ENCODE results near the gene TREML2. TPM values are rescaled to one million over a fixed set of nuclear protein-coding genes. Genes with fewer than 3 reads are reported as not detected.
A peak's percentile ranks its signal among the peaks of the same experiment; 100 is the strongest.
"Not testable (repeated sequence)": the region's sequence is repeated elsewhere in the genome, so short reads cannot be mapped to it uniquely, and the experiment has no call there.

The TREML2 gene
- total RNA-seq, 2 experiments from 2014 or later: 1.9 to 2.7 TPM

GRCh38 chr6:41199552-41200246 is 1.2 kb downstream of the TREML2 start:
- CTCF ChIA-PET: interaction anchor here (0.8 to 2.3 kb wide), 8 partner anchors 8 to 100 kb away, joined by 3 to 8 read pairs (median 6); no protein-coding TSS in a partner anchor
- no peaks in the 10 kb centered on the region for H3K9me3 Mint-ChIP-seq (ENCODE audit: low read depth)
- H3K27ac Mint-ChIP-seq: peak overlapping the region; percentile 96
- peak overlapping the region; percentile 43 for H3K4me3 Mint-ChIP-seq
- peaks cover 5% of the 10 kb centered on the region for H3K36me3 Mint-ChIP-seq
- H3K4me1 Mint-ChIP-seq: peaks cover 43% of the 10 kb centered on the region
- peak; percentile 70 for DNase-seq
- ATAC-seq: peak; percentile 64
- H3K27me3 Mint-ChIP-seq: no peaks in the 10 kb centered on the region

DNA sequence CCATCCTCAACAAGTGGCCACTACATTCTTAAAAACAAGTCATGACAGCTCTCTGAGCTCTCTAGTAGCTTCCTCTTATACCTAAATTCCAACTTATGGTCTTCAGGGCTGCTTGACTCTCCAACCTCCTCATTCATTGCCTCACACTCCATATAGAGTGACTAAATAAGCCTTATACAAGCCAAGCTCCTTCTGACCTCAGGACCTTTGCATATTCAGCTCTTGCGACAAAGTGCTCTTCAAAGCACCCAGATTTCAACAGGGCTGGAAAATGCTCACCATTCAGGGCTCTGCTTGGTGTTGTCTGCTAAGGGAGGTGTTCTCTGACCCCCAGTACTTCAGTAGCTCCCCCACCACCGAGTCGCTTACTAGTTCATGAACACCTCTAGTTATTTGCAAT is 3.7 kb downstream of the TREML2 start:
- no peaks in the 10 kb centered on the region for H3K9me3 Mint-ChIP-seq (ENCODE audit: low read depth)
- H3K4me3 Mint-ChIP-seq: no peak overlapping the region
- CTCF ChIA-PET: interaction anchor here (0.8 to 3.6 kb wide), 4 partner anchors 15 to 137 kb away, joined by 3 to 17 read pairs (median 3); partner anchors contain the start of genes NFYA and OARD1
- H3K36me3 Mint-ChIP-seq: peaks cover 3% of the 10 kb centered on the region
- H3K27ac Mint-ChIP-seq: no peak overlapping the region
- ATAC-seq: no peak
- no peaks in the 10 kb centered on the region for H3K27me3 Mint-ChIP-seq
- no peak for DNase-seq
- peaks cover 37% of the 10 kb centered on the region for H3K4me1 Mint-ChIP-seq

- H3K36me3 Mint-ChIP-seq: peaks cover 10% of the 10 kb centered on the region
- H3K27ac Mint-ChIP-seq: no peak overlapping the region
- CTCF ChIA-PET: interaction anchor here (3.6 kb wide), 1 partner anchor 12 kb away, joined by 17 read pairs; no protein-coding TSS in a partner anchor
- DNase-seq: no peak
- no peak for ATAC-seq
- peaks cover 6% of the 10 kb centered on the region for H3K9me3 Mint-ChIP-seq (ENCODE audit: low read depth)
- H3K4me3 Mint-ChIP-seq: no peak overlapping the region
- no peaks in the 10 kb centered on the region for H3K27me3 Mint-ChIP-seq
- peaks cover 8% of the 10 kb centered on the region for H3K4me1 Mint-ChIP-seq
Measured at GRCh38 chr6:41194386-41194785, 6.6 kb downstream of the TREML2 start.

DNA sequence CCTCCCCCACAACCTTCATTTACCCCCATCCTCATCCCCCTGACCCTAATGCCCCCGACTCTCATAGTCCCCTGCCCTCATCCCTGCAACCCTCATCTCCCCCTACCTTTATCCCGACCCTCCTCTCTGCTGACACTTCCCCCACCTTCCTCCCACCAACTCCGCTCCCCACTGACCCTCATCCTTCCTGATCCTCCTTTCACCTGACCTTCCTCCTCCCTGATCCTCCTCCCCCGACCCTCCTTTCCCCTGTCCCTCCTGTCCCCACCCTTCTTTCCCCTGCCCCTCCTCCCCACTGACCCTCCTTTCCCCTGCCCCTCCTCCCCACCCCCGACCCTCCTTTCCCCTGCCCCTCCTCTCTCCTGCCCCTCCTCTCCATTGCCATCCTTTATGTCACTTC is 7.1 kb downstream of the TREML2 start:
- CTCF ChIA-PET: no interaction called here
- DNase-seq: no peak
- H3K4me3 Mint-ChIP-seq: no peak overlapping the region
- H3K4me1 Mint-ChIP-seq: peaks cover 4% of the 10 kb centered on the region
- H3K9me3 Mint-ChIP-seq (ENCODE audit: low read depth): peaks cover 9% of the 10 kb centered on the region
- H3K27me3 Mint-ChIP-seq: no peaks in the 10 kb centered on the region
- no peak for ATAC-seq
- no peak overlapping the region for H3K27ac Mint-ChIP-seq
- peaks cover 12% of the 10 kb centered on the region for H3K36me3 Mint-ChIP-seq

DNA sequence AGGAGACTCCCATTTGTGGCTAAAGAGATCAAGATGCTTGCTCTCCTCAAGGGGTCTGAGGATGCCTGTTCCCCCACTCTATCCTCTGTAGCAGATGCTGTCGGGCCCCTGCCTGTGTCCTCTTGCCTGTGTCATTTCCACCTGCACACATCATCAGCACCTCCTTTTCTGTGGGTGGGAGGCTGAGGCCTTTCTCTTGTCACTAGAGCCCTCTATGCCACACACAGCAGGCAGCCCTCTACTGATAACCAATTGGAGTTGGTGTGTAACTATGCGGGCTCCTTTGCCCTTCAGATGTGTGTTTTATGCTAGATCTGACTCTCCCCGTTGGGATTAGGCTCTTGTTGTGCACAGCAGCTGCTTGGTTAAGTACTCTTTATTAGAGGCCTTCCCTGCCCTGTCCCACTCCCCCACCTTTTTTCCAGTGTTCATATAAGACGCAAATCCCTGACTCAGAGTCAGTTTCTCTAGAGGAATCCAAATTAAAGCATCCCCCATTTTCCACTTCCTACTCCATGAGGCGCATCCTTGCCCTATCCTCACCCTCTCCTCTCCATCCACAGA is 7.7 kb downstream of the TREML2 start:
- no peaks in the 10 kb centered on the region for H3K27me3 Mint-ChIP-seq
- H3K9me3 Mint-ChIP-seq (ENCODE audit: low read depth): peaks cover 9% of the 10 kb centered on the region
- no peak overlapping the region for H3K27ac Mint-ChIP-seq
- ATAC-seq: peak; percentile 20
- DNase-seq: no peak
- peaks cover 12% of the 10 kb centered on the region for H3K36me3 Mint-ChIP-seq
- H3K4me1 Mint-ChIP-seq: peaks cover 6% of the 10 kb centered on the region
- CTCF ChIA-PET: no interaction called here
- no peak overlapping the region for H3K4me3 Mint-ChIP-seq

DNA sequence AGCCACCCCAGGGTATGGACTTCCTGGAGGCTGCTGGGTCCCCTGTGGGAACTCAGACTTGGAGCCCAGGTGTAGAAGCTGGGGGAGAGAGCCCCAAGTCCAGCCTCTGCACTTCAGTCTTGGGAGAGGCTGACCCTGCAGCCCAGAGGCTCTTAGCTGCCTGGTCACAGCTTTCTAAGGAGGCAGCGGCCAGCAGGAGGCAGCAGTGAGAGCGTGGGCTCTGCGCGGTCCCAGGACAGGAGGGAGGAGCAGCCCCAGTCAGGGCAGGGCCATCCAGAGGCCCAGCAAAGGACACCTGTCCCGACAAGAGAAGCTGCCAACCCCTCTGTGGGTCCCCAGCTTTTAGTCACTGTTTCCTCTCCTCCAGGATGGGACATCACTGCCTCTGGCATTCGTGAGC is 9.4 kb downstream of the TREML2 start:
- Mint-ChIP-seq H3K9me3 (ENCODE audit: low read depth) (peaks cover 9% of the 10 kb centered on the region), H3K27me3 (no peaks in the 10 kb centered on the region), H3K36me3 (peaks cover 11% of the 10 kb centered on the region), H3K27ac (no peak overlapping the region), H3K4me3 (no peak overlapping the region), H3K4me1 (peaks cover 10% of the 10 kb centered on the region)
- ATAC-seq: peak; percentile 38
- DNase-seq: no peak
- CTCF ChIA-PET: interaction anchor here (0.9 to 1.6 kb wide), 7 partner anchors 9 to 163 kb away, joined by 3 to 10 read pairs (median 4); partner anchors contain the start of gene TREML2

GRCh38 chr6:41190791-41191190 is 10.2 kb downstream of the TREML2 start:
- peaks cover 18% of the 10 kb centered on the region for H3K4me1 Mint-ChIP-seq
- CTCF ChIA-PET: interaction anchor here (1.5 to 2.7 kb wide), 3 partner anchors 9 to 127 kb away, joined by 3 to 10 read pairs (median 8); no protein-coding TSS in a partner anchor
- H3K27ac Mint-ChIP-seq: no peak overlapping the region
- H3K9me3 Mint-ChIP-seq (ENCODE audit: low read depth): peaks cover 9% of the 10 kb centered on the region
- no peak for ATAC-seq
- no peak overlapping the region for H3K4me3 Mint-ChIP-seq
- H3K36me3 Mint-ChIP-seq: peaks cover 10% of the 10 kb centered on the region
- H3K27me3 Mint-ChIP-seq: no peaks in the 10 kb centered on the region
- no peak for DNase-seq

- Mint-ChIP-seq H3K4me3 (no peak overlapping the region), H3K4me1 (peaks cover 24% of the 10 kb centered on the region), H3K9me3 (ENCODE audit: low read depth) (peaks cover 9% of the 10 kb centered on the region), H3K27ac (no peak overlapping the region), H3K36me3 (peaks cover 10% of the 10 kb centered on the region), H3K27me3 (no peaks in the 10 kb centered on the region)
- ATAC-seq (no peak), DNase-seq (no peak)
- CTCF ChIA-PET: interaction anchor here (1.3 to 2.7 kb wide), 4 partner anchors 8 to 128 kb away, joined by 3 to 10 read pairs (median 6); no protein-coding TSS in a partner anchor
Measured at GRCh38 chr6:41189967-41190366, 11.0 kb downstream of the TREML2 start.

DNA sequence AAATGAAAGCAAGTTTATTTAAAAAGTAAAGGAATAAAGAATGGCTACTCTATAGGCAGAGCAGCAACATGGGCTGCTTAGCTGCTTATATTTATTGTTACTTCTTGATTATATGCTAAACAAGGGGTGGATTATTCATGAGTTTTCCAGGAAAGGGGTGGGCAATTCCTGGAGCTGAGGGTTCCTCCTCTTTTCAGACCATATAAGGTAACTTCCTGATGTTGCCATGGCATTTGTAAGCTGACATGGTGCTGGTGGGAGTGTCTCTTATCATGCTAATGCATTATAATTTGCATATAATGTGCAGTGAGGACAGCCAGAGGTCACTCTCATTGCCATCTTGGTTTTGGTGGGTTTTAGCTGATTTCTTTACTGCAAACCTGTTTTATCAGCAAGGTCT is 11.9 kb downstream of the TREML2 start:
- H3K4me3 Mint-ChIP-seq; H3K36me3 Mint-ChIP-seq; H3K27me3 Mint-ChIP-seq; DNase-seq; H3K9me3 Mint-ChIP-seq (ENCODE audit: low read depth); H3K27ac Mint-ChIP-seq; ATAC-seq: not testable (repeated sequence)
- peaks cover 20% of the 10 kb centered on the region for H3K4me1 Mint-ChIP-seq
- CTCF ChIA-PET: interaction anchor here (0.7 to 2.7 kb wide), 4 partner anchors 7 to 19 kb away, joined by 3 to 10 read pairs (median 6); no protein-coding TSS in a partner anchor

- no peaks in the 10 kb centered on the region for H3K27me3 Mint-ChIP-seq
Measured at GRCh38 chr6:41187924-41188886, 12.7 kb downstream of the TREML2 start.

DNA sequence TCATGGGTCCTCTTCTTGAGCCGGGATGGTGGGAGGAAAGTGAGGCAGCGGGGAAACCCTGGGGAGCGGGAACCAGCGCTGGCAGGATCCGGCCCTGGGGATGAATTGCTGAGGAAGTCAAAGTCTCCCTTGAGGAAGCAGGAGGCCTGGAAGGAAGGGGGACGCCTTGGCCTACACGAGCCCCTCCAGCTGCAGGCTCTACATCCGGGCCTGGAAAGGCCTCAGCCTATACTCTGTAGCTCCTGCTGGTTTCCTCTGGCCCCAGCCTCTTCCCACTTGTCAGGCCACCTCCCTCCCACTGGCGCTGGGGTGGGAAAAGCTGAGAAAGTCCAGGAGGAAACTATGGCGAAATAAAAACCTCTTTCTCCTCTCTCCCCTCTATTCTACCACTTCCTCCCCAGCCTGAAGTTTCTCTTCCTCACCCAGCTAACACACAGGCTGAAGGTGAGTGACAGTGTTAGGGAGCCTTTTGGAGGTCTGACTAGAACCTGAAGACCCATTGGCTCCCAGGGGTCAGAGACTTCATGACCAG is 14.9 kb downstream of the TREML2 start:
- CTCF ChIA-PET: interaction anchor here (1.5 kb wide), 1 partner anchor 14 kb away, joined by 6 read pairs; the partner anchor contains the start of gene TREML2
- Mint-ChIP-seq H3K4me3 (no peak overlapping the region), H3K27me3 (peaks cover 5% of the 10 kb centered on the region), H3K9me3 (ENCODE audit: low read depth) (peaks cover 9% of the 10 kb centered on the region), H3K27ac (no peak overlapping the region), H3K36me3 (peaks cover 10% of the 10 kb centered on the region), H3K4me1 (peaks cover 29% of the 10 kb centered on the region)
- ATAC-seq: no peak
- no peak for DNase-seq

More at GRCh38 chr6:41187924-41188886, 12.7 kb downstream of the TREML2 start:
- peaks cover 9% of the 10 kb centered on the region for H3K9me3 Mint-ChIP-seq (ENCODE audit: low read depth)
- no peak overlapping the region for H3K4me3 Mint-ChIP-seq
- H3K36me3 Mint-ChIP-seq: peaks cover 10% of the 10 kb centered on the region
- ATAC-seq (no peak), DNase-seq (no peak)
- H3K4me1 Mint-ChIP-seq: peaks cover 20% of the 10 kb centered on the region
- CTCF ChIA-PET: interaction anchor here (0.7 to 2.7 kb wide), 4 partner anchors 11 to 130 kb away, joined by 3 to 8 read pairs (median 3); no protein-coding TSS in a partner anchor
- no peak overlapping the region for H3K27ac Mint-ChIP-seq

GRCh38 chr6:41184761-41185160 is 16.2 kb downstream of the TREML2 start:
- CTCF ChIA-PET: no interaction called here

More at GRCh38 chr6:41184761-41185160, 16.2 kb downstream of the TREML2 start:
- peaks cover 6% of the 10 kb centered on the region for H3K9me3 Mint-ChIP-seq (ENCODE audit: low read depth)
- H3K4me3 Mint-ChIP-seq: no peak overlapping the region
- H3K4me1 Mint-ChIP-seq: peaks cover 29% of the 10 kb centered on the region
- peaks cover 5% of the 10 kb centered on the region for H3K36me3 Mint-ChIP-seq
- ATAC-seq: no peak
- H3K27me3 Mint-ChIP-seq: peaks cover 5% of the 10 kb centered on the region
- no peak for DNase-seq
- no peak overlapping the region for H3K27ac Mint-ChIP-seq
